ENCODE measurements around the gene MTERF1. TPM values are rescaled to one million over a fixed set of nuclear protein-coding genes. Genes with fewer than 3 reads are reported as not detected.
A peak's percentile ranks its signal among the peaks of the same experiment; 100 is the strongest.

Gene MTERF1
- total and polyA plus RNA-seq, 9 of the 15 experiments (the other 6 are each of a cell fraction or from before 2014, with no cell fraction given) = 15.7 to 49.2 (median 29.1) TPM

GRCh38 chr7:91880413-91881241 is at the start of gene MTERF1 (continued):
- TF ChIP-seq ZBTB5 (IDR thresholded peaks at IDR 0.05) (no peak), CBFA2T2 (conservative IDR thresholded peaks at IDR 0.05) (no peak), CHD7 (IDR thresholded peaks at IDR 0.05; ENCODE audit: low read depth, low read length) (no peak), MEF2A (IDR thresholded peaks at IDR 0.05; ENCODE audit: control insufficient read depth, low read depth, low read length) (no peak), TAF9B (IDR thresholded peaks at IDR 0.05; ENCODE audit: partially characterized antibody) (peak; percentile 94), SNIP1 (IDR thresholded peaks at IDR 0.05; ENCODE audit: low read depth) (peak; percentile 84), ARNT (IDR thresholded peaks at IDR 0.05) (no peak), SETDB1 (IDR thresholded peaks at IDR 0.05; ENCODE audit: low read length) (no peak), SIX5 (IDR thresholded peaks at IDR 0.05; ENCODE audit: borderline replicate concordance in 1 of 2, insufficient read depth in 1 of 2, low read depth in 1 of 2, low read length in 2 of 2) (peak in 1 of 2 experiments; percentile 13; a peak in 1 of 4 replicates), STAT6 (CRISPR knock-in tag; IDR thresholded peaks at IDR 0.05) (no peak)

Measured in K562 (cell line).